Measurements from ENCODE around the gene THEMIS2. TPM values are rescaled to one million over a fixed set of nuclear protein-coding genes. Genes with fewer than 3 reads are reported as not detected.

Gene THEMIS2
- total and polyA plus RNA-seq, 10 of the 15 experiments (the other 5 are each of a cell fraction or from before 2014, with no cell fraction given) = 9.1 to 114 (median 38.3) TPM

GRCh38 chr1:27872059-27872801, at the start of gene THEMIS2 (continued):
- TF ChIP-seq NFYB (IDR thresholded peaks at IDR 0.05; ENCODE audit: insufficient read depth, low read depth, low read length) (no peak), ZNF384 (IDR thresholded peaks at IDR 0.05; ENCODE audit: borderline replicate concordance, low read depth, low read length) (no peak), RELA (IDR thresholded peaks at IDR 0.05; ENCODE audit: borderline replicate concordance, partially characterized antibody) (no peak), SKIL (IDR thresholded peaks at IDR 0.05; ENCODE audit: low read depth, poor library complexity, severe bottlenecking) (no peak), MXI1 (IDR thresholded peaks at IDR 0.05; ENCODE audit: low read depth, low read length) (no peak), E4F1 (IDR thresholded peaks at IDR 0.05; ENCODE audit: borderline replicate concordance, partially characterized antibody) (no peak), PML (IDR thresholded peaks at IDR 0.05; ENCODE audit: low read length) (no peak), ZNF207 (IDR thresholded peaks at IDR 0.05; ENCODE audit: borderline replicate concordance) (no peak), ZNF274 (IDR thresholded peaks at IDR 0.05; ENCODE audit: insufficient read depth, insufficient read length) (no peak), CHD2 (IDR thresholded peaks at IDR 0.05; ENCODE audit: borderline replicate concordance, low read depth, low read length) (no peak), SMAD1 (IDR thresholded peaks at IDR 0.05; ENCODE audit: low read depth, partially characterized antibody) (peak; percentile 34), POLR2AphosphoS2 (IDR thresholded peaks at IDR 0.05; ENCODE audit: low read depth, low read length) (peak; percentile 92), RBBP5 (conservative IDR thresholded peaks at IDR 0.05) (no peak), BACH1 (IDR thresholded peaks at IDR 0.05; ENCODE audit: borderline replicate concordance) (peak; percentile 13; the same call in 1 of the 2 replicates), SP1 (IDR thresholded peaks at IDR 0.05; ENCODE audit: low read depth, low read length) (no peak)
- TF ChIP-seq, protein P1, sequence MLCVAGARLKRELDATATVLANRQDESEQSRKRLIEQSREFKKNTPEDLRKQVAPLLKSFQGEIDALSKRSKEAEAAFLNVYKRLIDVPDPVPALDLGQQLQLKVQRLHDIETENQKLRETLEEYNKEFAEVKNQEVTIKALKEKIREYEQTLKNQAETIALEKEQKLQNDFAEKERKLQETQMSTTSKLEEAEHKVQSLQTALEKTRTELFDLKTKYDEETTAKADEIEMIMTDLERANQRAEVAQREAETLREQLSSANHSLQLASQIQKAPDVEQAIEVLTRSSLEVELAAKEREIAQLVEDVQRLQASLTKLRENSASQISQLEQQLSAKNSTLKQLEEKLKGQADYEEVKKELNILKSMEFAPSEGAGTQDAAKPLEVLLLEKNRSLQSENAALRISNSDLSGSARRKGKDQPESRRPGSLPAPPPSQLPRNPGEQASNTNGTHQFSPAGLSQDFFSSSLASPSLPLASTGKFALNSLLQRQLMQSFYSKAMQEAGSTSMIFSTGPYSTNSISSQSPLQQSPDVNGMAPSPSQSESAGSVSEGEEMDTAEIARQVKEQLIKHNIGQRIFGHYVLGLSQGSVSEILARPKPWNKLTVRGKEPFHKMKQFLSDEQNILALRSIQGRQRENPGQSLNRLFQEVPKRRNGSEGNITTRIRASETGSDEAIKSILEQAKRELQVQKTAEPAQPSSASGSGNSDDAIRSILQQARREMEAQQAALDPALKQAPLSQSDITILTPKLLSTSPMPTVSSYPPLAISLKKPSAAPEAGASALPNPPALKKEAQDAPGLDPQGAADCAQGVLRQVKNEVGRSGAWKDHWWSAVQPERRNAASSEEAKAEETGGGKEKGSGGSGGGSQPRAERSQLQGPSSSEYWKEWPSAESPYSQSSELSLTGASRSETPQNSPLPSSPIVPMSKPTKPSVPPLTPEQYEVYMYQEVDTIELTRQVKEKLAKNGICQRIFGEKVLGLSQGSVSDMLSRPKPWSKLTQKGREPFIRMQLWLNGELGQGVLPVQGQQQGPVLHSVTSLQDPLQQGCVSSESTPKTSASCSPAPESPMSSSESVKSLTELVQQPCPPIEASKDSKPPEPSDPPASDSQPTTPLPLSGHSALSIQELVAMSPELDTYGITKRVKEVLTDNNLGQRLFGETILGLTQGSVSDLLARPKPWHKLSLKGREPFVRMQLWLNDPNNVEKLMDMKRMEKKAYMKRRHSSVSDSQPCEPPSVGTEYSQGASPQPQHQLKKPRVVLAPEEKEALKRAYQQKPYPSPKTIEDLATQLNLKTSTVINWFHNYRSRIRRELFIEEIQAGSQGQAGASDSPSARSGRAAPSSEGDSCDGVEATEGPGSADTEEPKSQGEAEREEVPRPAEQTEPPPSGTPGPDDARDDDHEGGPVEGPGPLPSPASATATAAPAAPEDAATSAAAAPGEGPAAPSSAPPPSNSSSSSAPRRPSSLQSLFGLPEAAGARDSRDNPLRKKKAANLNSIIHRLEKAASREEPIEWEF (IDR thresholded peaks at IDR 0.05; ENCODE audit: insufficient replicate concordance, low read depth, low read length) = no peak

Measured in GM12878 (cell line).